A673 (cell line): ENCODE results near the gene FRAS1. TPM values are rescaled to one million over a fixed set of nuclear protein-coding genes. Genes with fewer than 3 reads are reported as not detected.

Experiments used
- BruUV-seq: library from RNA; stranded (reverse); fragments of 400-500 nt; replicated peaks from 2 replicates; lab custom pipeline; 2021; lab: Mats Ljungman, UMichigan
- CTCF ChIA-PET: fragments of 300-600 bp; sonication (Branson Sonifier 250); formaldehyde crosslinking; loops from one replicate; lab custom pipeline; 2022; ENCODE audit warnings: antibody characterized with exemption; lab: Charles Lee
- POLR2A ChIA-PET: fragments of 300-600 bp; sonication (Branson Sonifier 250); formaldehyde crosslinking; loops from one replicate; lab custom pipeline; 2022; ENCODE audit warnings: antibody characterized with exemption; ENCODE audit not compliant: low non-redundant PET; lab: Charles Lee
- DNase-seq: peaks from one replicate; pipeline ENCODE4 v3.0.0-alpha.2; 2015; ENCODE audit warnings: low spot score
- H3K27ac ChIP-seq: fragments of 200-600 bp; sonication (generic); 2 replicates; pipeline ENCODE4 v1.5.1; 2016; ENCODE audit warnings: mixed run types, low read depth, mild to moderate bottlenecking, mixed read lengths, antibody characterized with exemption, low read length; ENCODE audit not compliant: poor library complexity, severe bottlenecking
- H3K27me3 ChIP-seq: fragments of 200-600 bp; sonication (generic); replicated peaks from 2 replicates; pipeline ENCODE4 v1.6.1; 2017; ENCODE audit warnings: mixed run types, low read depth, mild to moderate bottlenecking, mixed read lengths, antibody characterized with exemption, low read length; ENCODE audit not compliant: insufficient read depth, poor library complexity
- H3K36me3 ChIP-seq: fragments of 200-600 bp; sonication (generic); 2 replicates; pipeline ENCODE4 v1.6.1; 2016; ENCODE audit warnings: mixed run types, mild to moderate bottlenecking, mixed read lengths, antibody characterized with exemption, low read length; ENCODE audit not compliant: insufficient read depth, poor library complexity, severe bottlenecking
- H3K4me1 ChIP-seq: fragments of 200-600 bp; sonication (generic); 2 replicates; pipeline ENCODE4 v1.6.1; 2017; ENCODE audit warnings: mixed run types, mild to moderate bottlenecking, mixed read lengths, antibody characterized with exemption, low read length; ENCODE audit not compliant: insufficient read depth, poor library complexity, severe bottlenecking
- H3K4me3 ChIP-seq: fragments of 200-600 bp; sonication (generic); 2 replicates; pipeline ENCODE4 v1.5.1; 2016; ENCODE audit warnings: low read depth, mixed run types, mild to moderate bottlenecking, mixed read lengths, low read length; ENCODE audit not compliant: poor library complexity, severe bottlenecking
- H3K9me3 ChIP-seq: fragments of 200-600 bp; sonication (generic); 2 replicates; pipeline ENCODE4 v1.6.1; 2016; ENCODE audit warnings: mixed run types, low read depth, mild to moderate bottlenecking, mixed read lengths, antibody characterized with exemption, low read length; ENCODE audit not compliant: poor library complexity, severe bottlenecking
- EZH2 ChIP-seq: fragments of 200-600 bp; sonication (generic); IDR thresholded peaks from 2 replicates; pipeline ENCODE4 v1.6.1; 2017; ENCODE audit warnings: borderline replicate concordance, low read depth, mild to moderate bottlenecking, mixed read lengths, antibody characterized with exemption, low read length; ENCODE audit not compliant: poor library complexity, severe bottlenecking
- intact Hi-C: fragments of 100-400 bp; cut with micrococcal nuclease; formaldehyde crosslinking; loops from one replicate; pipeline ENCODE4 v1.10.0; 2022; ENCODE audit not compliant: unreplicated experiment
- total RNA-seq: library from RNA; stranded (reverse); gene quantifications from 2 replicates; pipeline ENCODE4 v1.2.3, GENCODE V29; 2021
- TF ChIP-seq, protein P1 (sequence below): fragments of 300-800, 200-600 bp; sonication (generic); conservative IDR thresholded peaks from 2 replicates; pipeline ENCODE4 v1.5.1; 2017; ENCODE audit warnings: low read depth, mild to moderate bottlenecking, antibody characterized with exemption, low read length, moderate library complexity, mixed read lengths

FRAS1 gene
- total RNA-seq, 1 experiment from 2014 or later, result 0.06 TPM

- no peak for TF ChIP-seq EZH2
- TF ChIP-seq, protein P1, sequence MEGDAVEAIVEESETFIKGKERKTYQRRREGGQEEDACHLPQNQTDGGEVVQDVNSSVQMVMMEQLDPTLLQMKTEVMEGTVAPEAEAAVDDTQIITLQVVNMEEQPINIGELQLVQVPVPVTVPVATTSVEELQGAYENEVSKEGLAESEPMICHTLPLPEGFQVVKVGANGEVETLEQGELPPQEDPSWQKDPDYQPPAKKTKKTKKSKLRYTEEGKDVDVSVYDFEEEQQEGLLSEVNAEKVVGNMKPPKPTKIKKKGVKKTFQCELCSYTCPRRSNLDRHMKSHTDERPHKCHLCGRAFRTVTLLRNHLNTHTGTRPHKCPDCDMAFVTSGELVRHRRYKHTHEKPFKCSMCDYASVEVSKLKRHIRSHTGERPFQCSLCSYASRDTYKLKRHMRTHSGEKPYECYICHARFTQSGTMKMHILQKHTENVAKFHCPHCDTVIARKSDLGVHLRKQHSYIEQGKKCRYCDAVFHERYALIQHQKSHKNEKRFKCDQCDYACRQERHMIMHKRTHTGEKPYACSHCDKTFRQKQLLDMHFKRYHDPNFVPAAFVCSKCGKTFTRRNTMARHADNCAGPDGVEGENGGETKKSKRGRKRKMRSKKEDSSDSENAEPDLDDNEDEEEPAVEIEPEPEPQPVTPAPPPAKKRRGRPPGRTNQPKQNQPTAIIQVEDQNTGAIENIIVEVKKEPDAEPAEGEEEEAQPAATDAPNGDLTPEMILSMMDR, result no peak
- intact Hi-C loops, result loop anchor here (5.0 to 10.0 kb wide), 2 partner anchors 524 to 561 kb away; no protein-coding TSS in a partner anchor
- H3K36me3 ChIP-seq, result no peaks in the 10 kb centered on the region
- no peaks in the 10 kb centered on the region for H3K27me3 ChIP-seq
- H3K9me3 ChIP-seq, result no peaks in the 10 kb centered on the region
- BruUV-seq, result no TSS peak
- peak; percentile 26 for DNase-seq
- POLR2A ChIA-PET, result no interaction called here
- no peak overlapping the region for H3K4me3 ChIP-seq
- no peak overlapping the region for H3K27ac ChIP-seq
- no peaks in the 10 kb centered on the region for H3K4me1 ChIP-seq
- CTCF ChIA-PET, result no interaction called here
Measured at GRCh38 chr4:78518561-78518960, 461.4 kb downstream of the FRAS1 start.

GRCh38 chr4:78519962-78520361 is 462.8 kb downstream of the FRAS1 start:
- H3K9me3 ChIP-seq, result no peaks in the 10 kb centered on the region
- H3K4me1 ChIP-seq, result no peaks in the 10 kb centered on the region
- BruUV-seq, result no TSS peak
- H3K36me3 ChIP-seq, result no peaks in the 10 kb centered on the region
- DNase-seq, result no peak
- H3K27ac ChIP-seq, result no peak overlapping the region
- ChIA-PET CTCF (no interaction called here), POLR2A (no interaction called here)
- H3K27me3 ChIP-seq, result no peaks in the 10 kb centered on the region
- TF ChIP-seq EZH2, result no peak
- TF ChIP-seq, protein P1, result no peak
- intact Hi-C loops, result loop anchor here (5.0 to 10.0 kb wide), 3 partner anchors 345 to 563 kb away; no protein-coding TSS in a partner anchor
- no peak overlapping the region for H3K4me3 ChIP-seq

- Histone ChIP-seq H3K4me1 (no peaks in the 10 kb centered on the region), H3K4me3 (no peak overlapping the region), H3K9me3 (no peaks in the 10 kb centered on the region), H3K27ac (no peak overlapping the region), H3K36me3 (no peaks in the 10 kb centered on the region), H3K27me3 (no peaks in the 10 kb centered on the region)
- peak; percentile 4 for DNase-seq
- no peak for TF ChIP-seq EZH2
- TF ChIP-seq, protein P1, result no peak
- ChIA-PET CTCF (no interaction called here), POLR2A (no interaction called here)
- no TSS peak for BruUV-seq
- intact Hi-C loops, result loop anchor here (10.0 kb wide), 1 partner anchor 344 kb away; no protein-coding TSS in a partner anchor
Measured at GRCh38 chr4:78520808-78521226, 463.7 kb downstream of the FRAS1 start.
